ENCODE results near the gene DCDC2B. TPM values are rescaled to one million over a fixed set of nuclear protein-coding genes. Genes with fewer than 3 reads are reported as not detected.

DCDC2B gene
- total and polyA plus RNA-seq, 9 of the 15 experiments (the other 6 are each of a cell fraction or from before 2014, with no cell fraction given): not detected

- H3K36me3 ChIP-seq (ENCODE audit: control insufficient read depth, insufficient read depth, low read length): peaks cover 39% of the 10 kb centered on the region
- H3K9me3 ChIP-seq (replicated peaks; ENCODE audit: control insufficient read depth, insufficient read depth, low read depth, low read length): no peaks in the 10 kb centered on the region
- WGBS (ENCODE audit: insufficient coverage, low coverage, missing lambda C conversion rate): under 1% methylated on average over 69 of the region's 79 CpGs
- H3K79me2 ChIP-seq (ENCODE audit: control insufficient read depth, insufficient read depth, low read length): peaks cover 49% of the 10 kb centered on the region
- ChIA-PET CTCF (ENCODE audit: low intra/inter-chr PET ratio) (interaction anchor here (0.7 to 1.2 kb wide), 2 partner anchors 11 to 49 kb away, joined by 3 read pairs; no protein-coding TSS in a partner anchor), POLR2A (interaction anchor here (0.6 to 11.6 kb wide), 31 partner anchors 8 to 1992 kb away, joined by 3 to 201 read pairs (median 3); partner anchors contain the start of genes CCDC28B, HDAC1, KPNA6 and MARCKSL1)
- peaks cover 4% of the 10 kb centered on the region for H3K9me1 ChIP-seq (ENCODE audit: control insufficient read depth, insufficient read depth, low read length)
- peak within 1 kb of the TSS; percentile 77 for H3K4me3 ChIP-seq
- H3K27ac ChIP-seq (ENCODE audit: extremely low read depth, low read depth, low read length): peak within 1 kb of the TSS; percentile 89
- H3K4me1 ChIP-seq (replicated peaks in 1 of 2; ENCODE audit: control insufficient read depth in 2 of 2, insufficient read depth in 2 of 2, low read length in 2 of 2): peaks cover 25 to 30% of the 10 kb centered on the region in 2 experiments
- peak; percentile 88 for FAIRE-seq
- no peaks in the 10 kb centered on the region for H3K27me3 ChIP-seq (ENCODE audit: control insufficient read depth in 2 of 2, insufficient read depth in 2 of 2, low read length in 2 of 2)
- H4K20me1 ChIP-seq (replicated peaks; ENCODE audit: control insufficient read depth, insufficient read depth, low read length): no peaks in the 10 kb centered on the region; the same call in 1 of the 2 replicates
- DNase-seq (ENCODE audit: extremely low read depth in 1 of 4, low spot score in 3 of 4): peak; percentile 98 to 99 (median 99)
- intact Hi-C loops (cut with micrococcal nuclease) (loop anchor here (2.0 to 10.0 kb wide), 4 partner anchors 52 to 165 kb away; partner anchors contain the start of genes KHDRBS1, KPNA6 and TMEM39B), in situ Hi-C loops (cut with MboI) (no loop called here)
- H3K4me2 ChIP-seq (ENCODE audit: insufficient read depth, low read length): peak within 1 kb of the TSS; percentile 92
- H3K9ac ChIP-seq (ENCODE audit: insufficient read depth in 1 of 2, low read depth in 2 of 2, low read length in 2 of 2): peak within 1 kb of the TSS; percentile 94 to 97
- peak within 1 kb of the TSS; percentile 97 for H2AFZ ChIP-seq (ENCODE audit: low read depth, low read length)
- no TSS peak for BruUV-seq (replicated peaks)
- ATAC-seq: peak; percentile 95
- TF ChIP-seq NR1H2 (CRISPR knock-in tag; IDR thresholded peaks at IDR 0.05) (no peak), KLF10 (CRISPR knock-in tag; IDR thresholded peaks at IDR 0.05) (no peak), SAFB (IDR thresholded peaks at IDR 0.05; ENCODE audit: borderline replicate concordance, low read depth, low read length) (peak; percentile 99), GATAD2A (IDR thresholded peaks at IDR 0.05) (peak; percentile 95), SETDB1 (IDR thresholded peaks at IDR 0.05; ENCODE audit: low read length) (no peak), HMG20A (CRISPR knock-in tag; conservative IDR thresholded peaks at IDR 0.05) (no peak), TSC22D4 (tag; IDR thresholded peaks at IDR 0.05) (no peak), MEIS2 (IDR thresholded peaks at IDR 0.05; ENCODE audit: partially characterized antibody) (peak; percentile 77), ZNF280A (IDR thresholded peaks at IDR 0.05; ENCODE audit: low read depth, partially characterized antibody) (no peak), KAT2B (IDR thresholded peaks at IDR 0.05; ENCODE audit: low read depth, low read length) (no peak), ZBTB40 (IDR thresholded peaks at IDR 0.05) (peak; percentile 81), ZBTB40 (CRISPR knock-in tag; IDR thresholded peaks at IDR 0.05) (no peak)
Measured at GRCh38 chr1:32179443-32180185, 29.3 kb upstream of the DCDC2B start, which contains the start of gene TXLNA. TSS of gene TXLNA (plus strand) at chr1:32179675. CDS start at chr1:32180346, 671 bp downstream.

Measured in K562 (cell line).